Testis (tissue), 2 donors: ENCODE measurements around the gene TTC33.

Experiments used
- CTCF ChIP-seq, 3 experiments: fragments of 450-650 bp in 2 of 3; fragments of 200-600 bp in 1 of 3; sonication (generic) in 1 of 3; IDR thresholded peaks; one replicate each; pipeline ENCODE4 v1.5.1; 2016 to 2019; ENCODE audit warnings: antibody characterized with exemption in 3 of 3, mild to moderate bottlenecking in 2 of 3, moderate library complexity in 1 of 3
- POLR2A ChIP-seq: fragments of 450-650 bp; IDR thresholded peaks from one replicate; pipeline ENCODE4 v1.6.1; 2017; ENCODE audit warnings: antibody characterized with exemption, mild to moderate bottlenecking, moderate library complexity

DNA sequence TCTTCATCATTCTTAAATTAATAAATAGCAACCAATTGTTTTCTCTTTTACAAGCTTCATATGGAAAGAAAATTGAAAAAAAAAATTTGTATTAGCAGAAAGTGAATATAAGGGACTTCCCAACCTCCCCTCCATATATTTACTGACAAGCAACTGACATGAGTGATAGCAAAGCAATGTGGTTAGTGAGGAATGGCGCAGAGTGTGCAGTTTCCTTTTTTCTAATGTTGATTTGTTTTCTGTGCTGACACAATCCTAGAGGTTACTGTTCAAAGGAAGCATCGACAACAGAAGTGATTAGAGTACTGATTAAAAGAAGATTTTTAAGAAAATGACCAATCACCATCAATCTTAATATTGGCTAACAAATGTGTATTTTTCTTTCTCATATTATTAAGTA is 77.7 kb downstream of the TTC33 start:
- no peak for TF ChIP-seq CTCF (IDR thresholded peaks at IDR 0.05)
- TF ChIP-seq POLR2A: no peak
